ENCODE measurements around the gene ZSCAN2.

GRCh38 chr15:84624359-84624758 is 23.6 kb downstream of the ZSCAN2 start:
- no peak for TF ChIP-seq CEBPB (IDR thresholded peaks at IDR 0.05)
- TF ChIP-seq REST (IDR thresholded peaks at IDR 0.05; ENCODE audit: low read depth) = no peak
- no peak for TF ChIP-seq TAF1 (IDR thresholded peaks at IDR 0.05; ENCODE audit: low read depth)
- no peak for TF ChIP-seq EGR1 (IDR thresholded peaks at IDR 0.05)
- TF ChIP-seq RAD21 (IDR thresholded peaks at IDR 0.05; ENCODE audit: low read depth) = no peak
- TF ChIP-seq MAX (IDR thresholded peaks at IDR 0.05) = no peak
- no peak for TF ChIP-seq USF1 (IDR thresholded peaks at IDR 0.05)
- TF ChIP-seq CREB1 (IDR thresholded peaks at IDR 0.05; ENCODE audit: low read depth) = no peak
- TF ChIP-seq TEAD4 (IDR thresholded peaks at IDR 0.05) = no peak
- no peak for TF ChIP-seq FOXM1 (IDR thresholded peaks at IDR 0.05; ENCODE audit: borderline replicate concordance, low read depth)

Data from Ishikawa (cell line).